Esophagus (tissue), 2 donors: ENCODE measurements around the gene MPP2. TPM values are rescaled to one million over a fixed set of nuclear protein-coding genes. Genes with fewer than 3 reads are reported as not detected.
A peak's percentile ranks its signal among the peaks of the same experiment; 100 is the strongest.
"Not testable (repeated sequence)": the region's sequence is repeated elsewhere in the genome, so short reads cannot be mapped to it uniquely, and the experiment has no call there.

Experiments used
- H3K27ac ChIP-seq, 2 donors: one replicate each; pipeline ENCODE4 v1.5.1; 2013; ENCODE audit warnings: low read depth in 2 of 2, mild to moderate bottlenecking in 2 of 2, inconsistent platforms in 1 of 2, low read length in 1 of 2, moderate library complexity in 1 of 2
- H3K27me3 ChIP-seq, 2 donors: one replicate each; pipeline ENCODE4 v1.6.1; 2013; ENCODE audit warnings: low read length in 2 of 2, control low read depth in 1 of 2, mild to moderate bottlenecking in 1 of 2; ENCODE audit not compliant: insufficient read depth in 2 of 2, control insufficient read depth in 1 of 2
- H3K36me3 ChIP-seq, 2 donors: one replicate each; pipeline ENCODE4 v1.6.1; 2013; ENCODE audit warnings: low read length in 1 of 2; ENCODE audit not compliant: control insufficient read depth in 2 of 2, insufficient read depth in 2 of 2
- H3K4me1 ChIP-seq, 2 donors: one replicate each; pipeline ENCODE4 v1.6.1; 2013; ENCODE audit warnings: low read length in 1 of 2; ENCODE audit not compliant: control insufficient read depth in 2 of 2, insufficient read depth in 2 of 2
- H3K4me3 ChIP-seq, 2 donors: one replicate each; pipeline ENCODE4 v1.5.1; 2013; ENCODE audit warnings: low read length in 2 of 2, mild to moderate bottlenecking in 2 of 2, low read depth in 1 of 2, moderate library complexity in 1 of 2
- H3K9me3 ChIP-seq, 2 donors: one replicate each; pipeline ENCODE4 v1.6.1; 2013; ENCODE audit warnings: mild to moderate bottlenecking in 2 of 2, low read depth in 1 of 2, low read length in 1 of 2, moderate library complexity in 1 of 2; ENCODE audit not compliant: control insufficient read depth in 2 of 2, insufficient read depth in 1 of 2
- WGBS, 2 donors: extraction: QIAGEN DNeasy Blood & Tissue Kit; methylation state at CpG; one replicate each; pipeline ENCODE4 v1.1.7; 2013; 5-methylcytosine and 5-hydroxymethylcytosine counted together
- polyA plus RNA-seq, 2 donors: library from polyadenylated mRNA; stranded (reverse); fragments of 200-250 nt; gene quantifications; one replicate each; pipeline ENCODE4 v1.2.3, GENCODE V29; 2013
- donor health status: healthy with polysubstance abuse.
- donor health status: Bipolar disorder and iron deficiency.

Gene MPP2
- polyA plus RNA-seq, 2 donors: 0.39 to 0.72 TPM

GRCh38 chr17:43932923-43933322 is 25.6 kb upstream of the MPP2 start:
- no peak overlapping the region for H3K4me3 ChIP-seq
- peaks cover under 1% of the 10 kb centered on the region in 2 donors for H3K4me1 ChIP-seq
- WGBS, 2 donors: 93 to 98% methylated on average over 4 of the region's 4 CpGs
- no peak overlapping the region for H3K27ac ChIP-seq
- peaks cover 0 to under 1% of the 10 kb centered on the region in 2 donors for H3K27me3 ChIP-seq
- H3K9me3 ChIP-seq: no peaks in the 10 kb centered on the region
- H3K36me3 ChIP-seq: no peaks in the 10 kb centered on the region

- Histone ChIP-seq H3K4me1 (peaks cover 0 to 2% of the 10 kb centered on the region in 2 donors), H3K27me3 (no peaks in the 10 kb centered on the region)
- 90 to 97% methylated on average over 10 of the region's 10 CpGs for WGBS, 2 donors
Observed at GRCh38 chr17:43932357-43932756, 25.0 kb upstream of the MPP2 start.

GRCh38 chr17:43931062-43931571 is 23.8 kb upstream of the MPP2 start:
- Histone ChIP-seq H3K4me3 (no peak overlapping the region), H3K4me1 (peaks cover 4 to 6% of the 10 kb centered on the region in 2 donors), H3K9me3 (no peaks in the 10 kb centered on the region), H3K27ac (no peak overlapping the region), H3K27me3 (no peaks in the 10 kb centered on the region), H3K36me3 (no peaks in the 10 kb centered on the region)
- 56 to 79% methylated on average over 5 of the region's 5 CpGs for WGBS, 2 donors

More at GRCh38 chr17:43932357-43932756, 25.0 kb upstream of the MPP2 start:
- H3K4me3 ChIP-seq: no peak overlapping the region
- no peak overlapping the region for H3K27ac ChIP-seq
- no peaks in the 10 kb centered on the region for H3K36me3 ChIP-seq
- no peaks in the 10 kb centered on the region for H3K9me3 ChIP-seq

DNA sequence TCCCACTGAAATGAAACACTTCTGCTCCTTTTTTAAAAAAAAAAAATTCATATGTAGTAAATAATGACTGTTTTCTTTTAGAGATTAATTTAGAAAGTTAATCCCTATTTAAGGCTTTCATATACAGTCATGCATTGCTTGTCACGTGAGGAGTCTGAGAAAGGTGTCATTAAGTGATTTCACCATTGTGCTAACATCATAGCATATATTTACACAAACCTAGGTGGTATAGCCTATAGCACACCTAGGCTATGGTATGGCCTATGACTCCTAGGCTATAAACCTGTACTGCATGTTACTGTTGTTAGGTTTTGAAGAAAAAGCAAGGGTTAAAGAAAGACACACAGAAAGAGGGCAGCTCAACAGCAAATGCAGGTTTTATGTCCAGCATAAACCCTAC is 21.3 kb upstream of the MPP2 start:
- H3K27ac ChIP-seq: no peak overlapping the region
- peaks cover 4 to 6% of the 10 kb centered on the region in 2 donors for H3K4me1 ChIP-seq

GRCh38 chr17:43927929-43928328 is 20.6 kb upstream of the MPP2 start:
- H3K4me3 ChIP-seq, H3K36me3 ChIP-seq, H3K9me3 ChIP-seq, H3K27me3 ChIP-seq, H3K4me1 ChIP-seq, H3K27ac ChIP-seq: not testable (repeated sequence)
- 36 to 45% methylated on average over 5 of the region's 5 CpGs for WGBS, 2 donors

More for the DNA sequence above, 21.3 kb upstream of the MPP2 start:
- no peaks in the 10 kb centered on the region for H3K36me3 ChIP-seq
- H3K27me3 ChIP-seq: no peaks in the 10 kb centered on the region
- WGBS, 2 donors: 57 to 58% methylated on average over 1 of the region's 1 CpG
- H3K9me3 ChIP-seq: no peaks in the 10 kb centered on the region
- no peak overlapping the region for H3K4me3 ChIP-seq

- Histone ChIP-seq H3K9me3 (no peaks in the 10 kb centered on the region), H3K27ac (no peak overlapping the region), H3K4me3 (peak overlapping the region; percentile 18 to 32), H3K36me3 (no peaks in the 10 kb centered on the region), H3K4me1 (peaks cover 4 to 6% of the 10 kb centered on the region in 2 donors), H3K27me3 (no peaks in the 10 kb centered on the region)
- 4 to 7% methylated on average over 42 of the region's 42 CpGs for WGBS, 2 donors
Observed at GRCh38 chr17:43927060-43927864, 19.9 kb upstream of the MPP2 start.

- no peaks in the 10 kb centered on the region for H3K36me3 ChIP-seq
- H3K27me3 ChIP-seq: no peaks in the 10 kb centered on the region
- peaks cover 4 to 6% of the 10 kb centered on the region in 2 donors for H3K4me1 ChIP-seq
- H3K27ac ChIP-seq: no peak overlapping the region
- no peaks in the 10 kb centered on the region for H3K9me3 ChIP-seq
- 76 to 84% methylated on average over 2 of the region's 2 CpGs for WGBS, 2 donors
- no peak overlapping the region for H3K4me3 ChIP-seq
Observed at GRCh38 chr17:43924558-43924957, 17.2 kb upstream of the MPP2 start.

DNA sequence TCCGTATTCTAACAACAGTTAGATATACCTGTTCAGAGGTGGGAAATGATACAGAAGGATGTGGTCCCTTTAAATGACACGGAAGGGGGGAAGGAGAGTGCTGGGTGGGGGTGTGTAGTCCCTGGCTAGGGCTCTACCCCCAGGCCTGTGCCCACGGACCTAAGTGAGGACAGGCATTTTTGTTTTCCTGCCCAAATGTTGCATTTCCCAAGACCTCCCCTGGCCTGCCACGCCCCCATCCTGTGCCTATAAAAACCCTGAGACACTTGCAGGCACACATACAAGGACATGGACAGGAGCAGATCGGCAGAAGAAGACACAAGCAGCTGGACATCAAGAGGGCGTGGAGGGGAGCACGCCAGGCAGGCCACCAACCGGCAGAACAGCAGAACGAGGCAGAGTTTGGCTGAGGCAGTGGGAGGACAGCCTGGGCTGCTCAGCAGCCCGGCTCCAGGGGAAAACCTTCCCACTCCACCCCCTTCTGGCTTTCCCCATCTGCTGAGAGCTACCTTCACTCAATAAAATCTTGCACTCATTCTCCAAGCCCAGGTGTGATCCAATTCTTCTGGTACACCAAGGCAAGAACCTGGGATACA is 13.3 kb upstream of the MPP2 start:
- no peak overlapping the region for H3K4me3 ChIP-seq
- H3K4me1 ChIP-seq: peaks cover 0 to 5% of the 10 kb centered on the region in 2 donors
- H3K9me3 ChIP-seq: no peaks in the 10 kb centered on the region
- H3K27ac ChIP-seq: no peak overlapping the region
- H3K36me3 ChIP-seq: no peaks in the 10 kb centered on the region
- H3K27me3 ChIP-seq: no peaks in the 10 kb centered on the region
- WGBS, 2 donors: 71 to 72% methylated on average over 10 of the region's 10 CpGs

DNA sequence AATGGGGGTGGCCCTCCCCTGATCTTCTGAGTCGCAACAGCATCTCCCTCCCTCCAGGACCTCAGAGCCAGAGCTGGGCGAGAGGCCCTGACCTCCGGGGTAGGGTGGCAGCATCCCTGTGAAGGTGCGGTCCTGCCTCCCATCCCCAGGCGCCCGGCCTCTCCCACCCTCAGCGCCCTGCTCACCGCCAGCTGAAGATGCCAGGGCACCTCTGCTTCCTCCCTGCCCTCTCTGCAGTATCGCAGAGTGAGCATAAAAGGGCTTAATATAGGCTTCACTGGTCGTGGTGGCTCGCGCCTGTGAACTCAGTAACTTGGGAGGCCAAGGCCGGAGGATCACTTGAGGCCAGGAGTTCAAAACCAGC is 10.7 kb upstream of the MPP2 start:
- no peaks in the 10 kb centered on the region for H3K27me3 ChIP-seq
- no peaks in the 10 kb centered on the region for H3K9me3 ChIP-seq
- H3K4me3 ChIP-seq: no peak overlapping the region
- peaks cover 0 to 5% of the 10 kb centered on the region in 2 donors for H3K4me1 ChIP-seq
- H3K27ac ChIP-seq: no peak overlapping the region
- no peaks in the 10 kb centered on the region for H3K36me3 ChIP-seq
- 59 to 65% methylated on average over 13 of the region's 13 CpGs for WGBS, 2 donors
